ENCODE measurements around the gene RCOR2.

DNA sequence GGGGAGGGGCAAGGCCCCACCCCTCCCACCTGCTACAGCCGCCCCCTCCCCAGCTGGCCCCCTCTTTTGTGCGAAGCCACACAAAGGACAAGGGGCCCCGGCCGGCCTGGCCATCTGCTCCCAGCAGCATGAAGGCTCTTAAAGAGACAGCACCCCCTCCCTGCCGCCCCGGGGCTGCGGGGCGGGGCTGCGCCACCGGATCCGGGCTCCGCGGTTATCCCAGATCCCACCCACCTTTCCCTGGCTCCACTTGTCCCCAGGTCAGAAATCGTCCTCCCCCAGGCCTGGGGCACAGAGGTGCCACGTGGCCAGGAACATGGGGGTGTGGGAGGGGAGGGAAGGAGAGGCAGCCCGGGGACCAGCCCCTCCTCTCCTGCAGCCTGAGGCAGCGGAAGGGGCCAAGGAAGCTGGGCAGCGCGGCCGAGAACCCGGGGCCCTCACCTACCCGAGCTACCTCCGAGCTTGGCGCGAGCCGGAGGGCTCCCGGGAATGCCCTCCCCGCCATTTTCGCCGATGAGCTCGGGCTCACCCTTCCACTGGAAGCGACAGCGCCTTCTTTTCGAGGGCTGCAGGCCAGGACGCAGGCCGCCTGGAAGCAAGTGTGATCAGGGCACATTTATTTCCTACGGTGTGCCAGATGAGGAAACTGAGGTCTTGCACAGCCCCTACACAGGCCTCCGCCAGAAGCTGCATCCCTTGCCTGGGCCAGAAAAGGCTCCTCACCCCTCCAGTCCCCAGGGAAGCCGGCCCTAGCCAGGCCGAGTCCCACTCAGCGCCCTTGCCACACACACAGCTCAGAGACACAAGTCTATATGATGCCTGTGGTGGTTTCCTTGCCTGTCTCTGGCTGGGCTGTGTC, 2.5 kb upstream of the RCOR2 start:
- TF ChIP-seq, protein P1, sequence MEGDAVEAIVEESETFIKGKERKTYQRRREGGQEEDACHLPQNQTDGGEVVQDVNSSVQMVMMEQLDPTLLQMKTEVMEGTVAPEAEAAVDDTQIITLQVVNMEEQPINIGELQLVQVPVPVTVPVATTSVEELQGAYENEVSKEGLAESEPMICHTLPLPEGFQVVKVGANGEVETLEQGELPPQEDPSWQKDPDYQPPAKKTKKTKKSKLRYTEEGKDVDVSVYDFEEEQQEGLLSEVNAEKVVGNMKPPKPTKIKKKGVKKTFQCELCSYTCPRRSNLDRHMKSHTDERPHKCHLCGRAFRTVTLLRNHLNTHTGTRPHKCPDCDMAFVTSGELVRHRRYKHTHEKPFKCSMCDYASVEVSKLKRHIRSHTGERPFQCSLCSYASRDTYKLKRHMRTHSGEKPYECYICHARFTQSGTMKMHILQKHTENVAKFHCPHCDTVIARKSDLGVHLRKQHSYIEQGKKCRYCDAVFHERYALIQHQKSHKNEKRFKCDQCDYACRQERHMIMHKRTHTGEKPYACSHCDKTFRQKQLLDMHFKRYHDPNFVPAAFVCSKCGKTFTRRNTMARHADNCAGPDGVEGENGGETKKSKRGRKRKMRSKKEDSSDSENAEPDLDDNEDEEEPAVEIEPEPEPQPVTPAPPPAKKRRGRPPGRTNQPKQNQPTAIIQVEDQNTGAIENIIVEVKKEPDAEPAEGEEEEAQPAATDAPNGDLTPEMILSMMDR (IDR thresholded peaks at IDR 0.05; ENCODE audit: insufficient read depth, low read depth, low read length), result no peak
- no peak for TF ChIP-seq EZH2 (IDR thresholded peaks at IDR 0.05; ENCODE audit: insufficient read depth, low read length)

Measured in astrocyte (in vitro differentiated cells and primary cell).